B cell (primary cell): ENCODE measurements around the gene ABCA12.

Experiments used
- CTCF ChIP-seq: fragments of 200-600 bp; IDR thresholded peaks from one replicate; pipeline ENCODE4 v1.8.0; 2022; ENCODE audit warnings: antibody characterized with exemption, mild to moderate bottlenecking
- EZH2 ChIP-seq: IDR thresholded peaks from 2 replicates; pipeline ENCODE4 v1.6.1; 2012; ENCODE audit warnings: borderline replicate concordance, low read depth, mild to moderate bottlenecking, moderate library complexity, low read length; ENCODE audit not compliant: insufficient read depth, poor library complexity, severe bottlenecking

- TF ChIP-seq CTCF (no peak), EZH2 (no peak)
Measured at GRCh38 chr2:215107216-215108056, 31.0 kb downstream of the ABCA12 start.
